Progenitor cell of endocrine pancreas (in vitro differentiated cells): ENCODE results near the gene XPO1. TPM values are rescaled to one million over a fixed set of nuclear protein-coding genes. Genes with fewer than 3 reads are reported as not detected.
"Not testable (repeated sequence)": the region's sequence is repeated elsewhere in the genome, so short reads cannot be mapped to it uniquely, and the experiment has no call there.

Source experiments
- DNase-seq: peaks from one replicate; pipeline ENCODE4 v3.0.0; 2021; ENCODE audit warnings: low spot score; ENCODE audit not compliant: unreplicated experiment
- H3K27ac Mint-ChIP-seq: 2 replicates; pipeline ENCODE4 v1.8.0; 2021; ENCODE audit warnings: mild to moderate bottlenecking, moderate library complexity, mixed read lengths
- H3K27me3 Mint-ChIP-seq: 2 replicates; pipeline ENCODE4 v1.8.0; 2021; ENCODE audit warnings: mixed read lengths
- H3K36me3 Mint-ChIP-seq: 2 replicates; pipeline ENCODE4 v1.8.0; 2022; ENCODE audit warnings: mixed read lengths; ENCODE audit not compliant: insufficient read depth
- H3K4me1 Mint-ChIP-seq: 2 replicates; pipeline ENCODE4 v1.8.0; 2021; ENCODE audit warnings: low read depth, mixed read lengths
- H3K4me3 Mint-ChIP-seq: 2 replicates; pipeline ENCODE4 v1.8.0; 2021; ENCODE audit warnings: low read depth, mild to moderate bottlenecking, moderate library complexity, mixed read lengths
- H3K9me3 Mint-ChIP-seq: 2 replicates; pipeline ENCODE4 v1.8.0; 2021; ENCODE audit warnings: low read depth, mixed read lengths
- CTCF ChIP-seq: fragments of 200-600 bp; sonication (generic); IDR thresholded peaks from one replicate; pipeline ENCODE4 v1.5.0; 2021; ENCODE audit warnings: antibody characterized with exemption, mild to moderate bottlenecking; ENCODE audit not compliant: unreplicated experiment
- total RNA-seq: library from RNA; stranded (reverse); gene quantifications from 2 replicates; pipeline ENCODE4 v1.2.1, GENCODE V29; 2021

XPO1 gene
- total RNA-seq, 1 donor from 2014 or later, result 236 TPM

GRCh38 chr2:61554604-61555003 is 16.4 kb upstream of the XPO1 start:
- TF ChIP-seq CTCF, result no peak
- H3K27me3 Mint-ChIP-seq, result no peaks in the 10 kb centered on the region
- no peak for DNase-seq
- no peaks in the 10 kb centered on the region for H3K4me1 Mint-ChIP-seq
- no peaks in the 10 kb centered on the region for H3K9me3 Mint-ChIP-seq
- H3K4me3 Mint-ChIP-seq, result no peak overlapping the region
- H3K36me3 Mint-ChIP-seq, result no peaks in the 10 kb centered on the region
- H3K27ac Mint-ChIP-seq, result no peak overlapping the region

GRCh38 chr2:61550375-61551209 is 12.4 kb upstream of the XPO1 start:
- Mint-ChIP-seq H3K27me3 (no peaks in the 10 kb centered on the region), H3K27ac (no peak overlapping the region), H3K36me3 (no peaks in the 10 kb centered on the region), H3K4me3 (no peak overlapping the region), H3K4me1 (no peaks in the 10 kb centered on the region), H3K9me3 (no peaks in the 10 kb centered on the region)
- TF ChIP-seq CTCF, result no peak
- no peak for DNase-seq

- no peaks in the 10 kb centered on the region for H3K36me3 Mint-ChIP-seq
- no peak for DNase-seq
- H3K27ac Mint-ChIP-seq, result no peak overlapping the region
- no peak overlapping the region for H3K4me3 Mint-ChIP-seq
- no peaks in the 10 kb centered on the region for H3K27me3 Mint-ChIP-seq
- no peaks in the 10 kb centered on the region for H3K4me1 Mint-ChIP-seq
- no peak for TF ChIP-seq CTCF
- no peaks in the 10 kb centered on the region for H3K9me3 Mint-ChIP-seq
Observed at GRCh38 chr2:61549546-61549945, 11.4 kb upstream of the XPO1 start.

- DNase-seq, result no peak
- H3K9me3 Mint-ChIP-seq, result no peaks in the 10 kb centered on the region
Observed at GRCh38 chr2:61543062-61543461, 4.9 kb upstream of the XPO1 start.

GRCh38 chr2:61540167-61540566 is 2.0 kb upstream of the XPO1 start:
- H3K4me3 Mint-ChIP-seq, H3K36me3 Mint-ChIP-seq, DNase-seq, H3K9me3 Mint-ChIP-seq, H3K27ac Mint-ChIP-seq, H3K27me3 Mint-ChIP-seq: not testable (repeated sequence)
- peaks cover 18% of the 10 kb centered on the region for H3K4me1 Mint-ChIP-seq

More at GRCh38 chr2:61543062-61543461, 4.9 kb upstream of the XPO1 start:
- Mint-ChIP-seq H3K27me3 (no peaks in the 10 kb centered on the region), H3K36me3 (peaks cover under 1% of the 10 kb centered on the region), H3K27ac (no peak overlapping the region), H3K4me3 (no peak overlapping the region), H3K4me1 (peaks cover 5% of the 10 kb centered on the region)
- peak; percentile 29 for TF ChIP-seq CTCF
